ENCODE measurements around the gene STMND1.

- TF ChIP-seq CTCF (conservative IDR thresholded peaks at IDR 0.05; ENCODE audit: low read depth, low read length) (no peak), POLR2A (IDR thresholded peaks at IDR 0.05; ENCODE audit: low read depth, low read length) (no peak)
Measured at GRCh38 chr6:17125407-17125806, 23.6 kb downstream of the STMND1 start.

Measured in IMR-90 (cell line).